Effector memory CD8-positive, alpha-beta T cell (primary cell): ENCODE measurements around the gene POLR2C.
A peak's percentile ranks its signal among the peaks of the same experiment; 100 is the strongest.

Source experiments
- ATAC-seq: fragments of 150-1000 bp; cut with Tn5 transposase; replicated peaks from 2 replicates; pipeline ENCODE4 v1.10.0; 2021; ENCODE audit warnings: mild to moderate bottlenecking, moderate library complexity
- DNase-seq, 3 experiments: peaks; one replicate each; pipeline ENCODE4 v3.0.0; 2021
- H3K27ac Mint-ChIP-seq, 2 donors: one replicate each; pipeline ENCODE4 v1.8.0; 2022; ENCODE audit warnings: mild to moderate bottlenecking in 2 of 2, mixed read lengths in 2 of 2, moderate library complexity in 2 of 2
- H3K27me3 Mint-ChIP-seq, 2 donors: one replicate each; pipeline ENCODE4 v1.8.0; 2022; ENCODE audit warnings: mixed read lengths in 2 of 2
- H3K36me3 Mint-ChIP-seq: one replicate; pipeline ENCODE4 v1.8.0; 2022; ENCODE audit warnings: mild to moderate bottlenecking, moderate library complexity, mixed read lengths; ENCODE audit not compliant: insufficient read depth
- H3K4me1 Mint-ChIP-seq, 2 donors: one replicate each; pipeline ENCODE4 v1.8.0; 2022; ENCODE audit warnings: low read depth in 2 of 2, mixed read lengths in 2 of 2
- H3K4me3 Mint-ChIP-seq, 2 donors: one replicate each; pipeline ENCODE4 v1.8.0; 2022; ENCODE audit warnings: mild to moderate bottlenecking in 2 of 2, mixed read lengths in 2 of 2, moderate library complexity in 2 of 2
- H3K9me3 Mint-ChIP-seq, 2 donors: one replicate each; pipeline ENCODE4 v1.8.0; 2022; ENCODE audit warnings: mixed read lengths in 2 of 2

The POLR2C gene

GRCh38 chr16:57507136-57508034, 44.9 kb downstream of the POLR2C start:
- no peak for DNase-seq
- H3K9me3 Mint-ChIP-seq = no peaks in the 10 kb centered on the region
- peaks cover 7 to 15% of the 10 kb centered on the region in 2 donors for H3K27me3 Mint-ChIP-seq
- no peaks in the 10 kb centered on the region for H3K4me1 Mint-ChIP-seq
- H3K27ac Mint-ChIP-seq = no peak overlapping the region
- H3K4me3 Mint-ChIP-seq = no peak overlapping the region
- ATAC-seq = no peak
- peaks cover under 1% of the 10 kb centered on the region for H3K36me3 Mint-ChIP-seq

DNA sequence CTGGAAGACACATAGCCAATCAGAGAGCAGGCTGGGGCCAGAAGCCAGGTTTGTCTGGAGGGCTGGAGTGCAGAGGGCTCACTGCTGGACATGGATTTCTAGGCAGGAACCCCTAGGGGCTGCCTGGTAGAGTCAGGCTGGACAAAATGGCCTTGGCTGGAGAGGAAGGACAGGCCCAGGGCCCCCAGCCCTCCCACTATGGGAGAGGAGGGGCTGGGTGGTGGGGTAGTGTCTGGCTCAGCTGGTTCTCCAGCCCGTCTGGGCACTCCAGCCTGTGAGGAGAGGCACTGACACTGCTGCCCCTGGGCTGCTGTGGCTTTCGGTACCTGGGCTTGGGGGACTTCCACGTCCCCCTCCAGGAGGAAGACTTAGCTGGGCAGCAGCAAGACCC, 45.6 kb downstream of the POLR2C start:
- peaks cover 7 to 15% of the 10 kb centered on the region in 2 donors for H3K27me3 Mint-ChIP-seq
- no peak overlapping the region for H3K27ac Mint-ChIP-seq
- no peak for DNase-seq
- no peak for ATAC-seq
- H3K4me3 Mint-ChIP-seq = no peak overlapping the region
- H3K36me3 Mint-ChIP-seq = peaks cover 7% of the 10 kb centered on the region
- no peaks in the 10 kb centered on the region for H3K4me1 Mint-ChIP-seq
- H3K9me3 Mint-ChIP-seq = no peaks in the 10 kb centered on the region

GRCh38 chr16:57509231-57509923, 46.9 kb downstream of the POLR2C start:
- Mint-ChIP-seq H3K27ac (no peak overlapping the region), H3K4me1 (no peaks in the 10 kb centered on the region), H3K4me3 (no peak overlapping the region), H3K27me3 (peaks cover 7 to 15% of the 10 kb centered on the region in 2 donors), H3K9me3 (no peaks in the 10 kb centered on the region), H3K36me3 (peaks cover 8% of the 10 kb centered on the region)
- DNase-seq (no peak), ATAC-seq (no peak)

DNA sequence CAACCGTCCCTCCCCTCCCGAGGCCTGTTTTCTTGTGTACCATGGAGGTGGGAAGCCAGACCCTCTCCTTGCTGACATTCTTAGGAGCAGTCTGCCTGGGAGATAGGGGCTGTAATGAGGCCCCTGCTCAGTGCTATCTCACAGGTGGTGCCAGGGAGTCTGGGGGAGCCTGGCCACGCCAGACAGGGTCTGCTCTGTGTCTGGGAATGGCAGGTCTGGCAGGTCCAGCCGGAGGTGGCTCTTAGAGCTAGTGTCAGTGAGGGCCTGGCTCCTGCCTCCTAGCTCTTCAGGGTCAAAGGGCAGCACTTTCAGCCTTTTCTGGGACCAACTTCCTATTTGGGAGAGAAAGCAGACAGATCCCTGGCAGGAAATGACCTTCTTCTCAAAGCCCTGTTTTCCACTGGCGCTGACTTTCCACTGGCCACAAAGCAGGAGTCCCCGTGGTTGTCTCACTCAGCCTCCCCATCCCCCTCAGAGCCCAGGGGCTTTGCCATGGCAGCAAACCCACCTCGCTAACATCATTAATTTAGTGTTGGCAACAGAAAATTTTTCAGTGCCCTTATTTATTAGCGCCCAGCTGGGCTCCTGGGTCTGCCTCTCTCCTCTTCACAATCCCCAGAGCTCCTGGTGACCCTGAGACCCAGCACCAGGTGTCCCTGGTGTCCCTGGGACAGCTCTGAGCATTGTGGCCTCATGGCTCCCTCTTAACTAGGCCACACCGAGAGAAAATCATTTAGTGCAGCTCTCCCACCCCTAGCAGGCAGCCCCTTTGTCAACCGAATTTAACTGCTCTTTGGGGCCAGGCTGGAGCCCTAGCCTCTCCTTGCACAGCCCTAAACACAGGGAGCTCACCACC, 47.8 kb downstream of the POLR2C start:
- no peaks in the 10 kb centered on the region for H3K9me3 Mint-ChIP-seq
- DNase-seq = no peak
- peaks cover 11% of the 10 kb centered on the region for H3K36me3 Mint-ChIP-seq
- H3K4me3 Mint-ChIP-seq = no peak overlapping the region
- H3K27me3 Mint-ChIP-seq = peaks cover 7 to 15% of the 10 kb centered on the region in 2 donors
- H3K4me1 Mint-ChIP-seq = no peaks in the 10 kb centered on the region
- H3K27ac Mint-ChIP-seq = no peak overlapping the region
- no peak for ATAC-seq

DNA sequence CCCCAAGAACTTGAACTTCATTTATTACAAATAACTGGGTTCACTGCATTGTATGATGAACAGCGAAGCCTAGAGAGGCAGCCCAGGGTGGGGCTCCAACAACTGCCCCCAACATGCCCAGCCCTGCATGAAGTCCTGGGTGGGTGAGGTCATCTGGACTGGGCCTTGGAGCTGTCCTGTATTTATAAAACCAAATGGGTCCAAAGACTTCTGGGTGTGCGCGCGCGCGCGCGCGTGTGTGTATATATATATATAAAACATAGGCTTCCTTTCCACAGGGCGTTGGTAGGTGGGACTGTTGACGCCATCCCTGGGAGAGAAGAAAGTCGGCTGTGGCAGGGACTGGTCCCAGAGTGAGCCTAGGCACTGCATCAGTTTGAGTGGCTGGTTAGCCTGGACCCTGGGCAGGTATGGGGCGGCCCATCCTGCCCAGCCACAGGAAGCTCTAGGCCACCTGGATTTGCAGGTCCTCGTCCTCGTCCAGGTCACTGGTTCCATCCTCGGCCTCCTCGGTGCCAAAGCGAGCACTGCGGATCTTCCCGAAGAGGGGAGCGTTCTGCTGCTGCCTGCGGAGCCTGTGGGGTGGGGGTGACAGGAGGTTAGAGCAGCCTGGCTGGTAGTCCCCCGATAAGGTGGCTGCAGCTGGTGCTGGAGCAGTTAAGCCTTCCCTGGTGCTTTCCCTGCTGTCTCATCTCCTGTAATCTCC, 50.0 kb downstream of the POLR2C start:
- Mint-ChIP-seq H3K4me1 (no peaks in the 10 kb centered on the region), H3K4me3 (no peak overlapping the region), H3K27ac (no peak overlapping the region), H3K36me3 (peaks cover 11% of the 10 kb centered on the region), H3K27me3 (peaks cover 0 to under 1% of the 10 kb centered on the region in 2 donors), H3K9me3 (no peaks in the 10 kb centered on the region)
- DNase-seq (no peak), ATAC-seq (no peak)

DNA sequence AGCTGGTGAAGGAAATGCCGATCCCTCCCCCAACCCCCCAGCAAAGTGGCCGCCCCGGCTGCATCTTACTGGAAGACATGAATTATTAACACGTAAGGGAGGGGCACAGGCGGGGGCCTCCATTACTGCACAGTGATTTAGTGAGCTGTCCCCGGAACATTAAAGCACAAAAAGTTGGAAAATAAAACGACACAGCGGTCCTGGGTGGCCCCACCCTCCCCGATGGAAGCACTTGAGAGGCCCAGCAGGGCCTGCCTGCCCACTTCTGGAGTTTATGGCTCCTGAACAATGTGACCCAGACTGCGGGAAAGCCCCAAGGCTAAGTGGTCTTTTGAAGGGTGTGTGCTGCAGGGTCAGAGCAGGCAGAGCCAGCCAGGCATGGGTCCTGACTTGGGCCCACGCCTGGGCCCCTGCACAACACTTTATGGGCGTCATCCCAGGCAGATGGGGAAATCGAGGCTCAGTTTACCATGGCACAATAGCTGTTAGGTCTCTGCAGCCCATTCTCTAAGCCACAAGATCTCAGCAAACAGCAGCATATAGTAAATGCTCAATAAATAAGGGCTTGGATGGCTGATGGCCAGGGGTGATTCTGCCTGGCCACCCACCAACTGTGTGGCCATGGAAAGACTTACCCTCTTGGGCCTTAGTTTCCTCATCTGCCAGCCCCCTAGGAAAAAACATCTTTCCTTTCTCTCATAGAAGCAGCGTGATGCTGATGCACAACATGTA, 51.1 kb downstream of the POLR2C start:
- no peak overlapping the region for H3K4me3 Mint-ChIP-seq
- peaks cover 11% of the 10 kb centered on the region for H3K36me3 Mint-ChIP-seq
- no peak overlapping the region for H3K27ac Mint-ChIP-seq
- DNase-seq = no peak
- no peak for ATAC-seq
- no peaks in the 10 kb centered on the region for H3K4me1 Mint-ChIP-seq
- H3K9me3 Mint-ChIP-seq = no peaks in the 10 kb centered on the region
- H3K27me3 Mint-ChIP-seq = no peaks in the 10 kb centered on the region

DNA sequence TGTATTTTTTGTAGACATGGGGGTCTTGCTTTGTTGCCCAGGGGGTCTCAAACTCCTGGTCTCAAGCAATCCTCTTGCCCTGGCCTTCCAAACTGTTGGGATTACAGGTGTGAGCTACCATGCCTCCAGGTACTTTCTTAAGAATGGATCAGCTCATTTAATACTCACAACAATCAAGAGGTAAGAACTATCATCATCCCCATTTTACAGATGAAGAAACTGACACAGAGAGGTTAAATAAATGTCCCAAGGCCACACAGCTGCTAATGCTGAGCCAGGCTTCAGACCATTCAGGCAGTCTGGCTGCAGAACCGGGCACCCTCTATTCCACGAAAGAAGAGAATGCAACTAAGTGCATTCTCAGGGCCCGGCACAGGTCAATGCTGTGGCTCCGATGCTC, 51.9 kb downstream of the POLR2C start:
- no peak overlapping the region for H3K27ac Mint-ChIP-seq
- H3K4me1 Mint-ChIP-seq = peaks cover 0 to 4% of the 10 kb centered on the region in 2 donors
- no peaks in the 10 kb centered on the region for H3K9me3 Mint-ChIP-seq
- peaks cover 15% of the 10 kb centered on the region for H3K36me3 Mint-ChIP-seq
- no peak for DNase-seq
- no peak overlapping the region for H3K4me3 Mint-ChIP-seq
- H3K27me3 Mint-ChIP-seq = no peaks in the 10 kb centered on the region
- no peak for ATAC-seq

DNA sequence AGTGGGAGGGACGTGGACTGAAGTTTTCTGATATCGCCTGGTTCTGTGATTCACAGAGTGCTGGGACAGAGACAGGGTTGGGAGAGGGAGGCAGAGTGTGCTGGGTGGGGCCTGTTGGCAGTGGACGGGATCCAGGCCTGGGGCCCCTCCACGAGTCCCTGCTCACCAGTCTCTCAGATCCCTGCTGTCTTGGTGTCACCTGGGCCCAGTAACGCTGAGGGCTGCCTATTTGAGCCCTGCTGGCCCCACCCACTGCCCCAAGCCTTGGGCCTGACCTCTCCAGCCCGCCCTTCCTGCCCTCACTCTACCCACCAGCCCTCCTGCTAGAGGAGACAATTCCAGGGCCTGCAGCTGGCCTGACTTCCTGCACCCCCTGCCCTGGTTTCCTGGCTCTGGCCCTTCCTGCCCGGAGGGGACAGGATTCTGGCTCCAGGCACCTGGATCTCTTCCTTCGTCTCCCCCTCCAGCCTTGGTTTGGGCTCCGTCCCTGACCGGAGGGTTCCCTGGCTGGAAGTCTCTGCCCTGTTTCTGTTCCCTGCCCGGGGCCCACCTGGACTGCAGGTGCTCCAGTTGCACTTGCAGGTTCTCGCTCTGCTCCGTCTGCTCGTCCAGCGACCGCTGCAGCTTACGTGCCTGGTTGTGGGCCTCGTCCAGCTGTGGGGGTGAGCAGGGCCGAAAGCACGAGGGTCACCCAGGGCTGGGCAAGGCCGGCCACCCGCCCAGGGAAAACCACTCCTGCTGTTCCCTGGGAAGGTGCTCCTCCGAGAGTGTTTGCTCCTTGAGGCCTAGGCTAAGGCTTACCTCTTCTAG, 52.5 kb downstream of the POLR2C start:
- peaks cover 17% of the 10 kb centered on the region for H3K36me3 Mint-ChIP-seq
- no peaks in the 10 kb centered on the region for H3K27me3 Mint-ChIP-seq
- H3K4me3 Mint-ChIP-seq = no peak overlapping the region
- H3K9me3 Mint-ChIP-seq = no peaks in the 10 kb centered on the region
- DNase-seq (no peak), ATAC-seq (no peak)
- peak overlapping the region in 1 of 2 donors; percentile 63 for H3K27ac Mint-ChIP-seq
- H3K4me1 Mint-ChIP-seq = peaks cover 3 to 5% of the 10 kb centered on the region in 2 donors

GRCh38 chr16:57516176-57516725, 53.8 kb downstream of the POLR2C start:
- H3K36me3 Mint-ChIP-seq = peaks cover 17% of the 10 kb centered on the region
- no peak for DNase-seq
- no peaks in the 10 kb centered on the region for H3K9me3 Mint-ChIP-seq
- H3K27me3 Mint-ChIP-seq = no peaks in the 10 kb centered on the region
- H3K4me1 Mint-ChIP-seq = peaks cover 8% of the 10 kb centered on the region in 2 donors
- H3K27ac Mint-ChIP-seq = peak overlapping the region in 1 of 2 donors; percentile 68
- ATAC-seq = no peak
- no peak overlapping the region for H3K4me3 Mint-ChIP-seq

DNA sequence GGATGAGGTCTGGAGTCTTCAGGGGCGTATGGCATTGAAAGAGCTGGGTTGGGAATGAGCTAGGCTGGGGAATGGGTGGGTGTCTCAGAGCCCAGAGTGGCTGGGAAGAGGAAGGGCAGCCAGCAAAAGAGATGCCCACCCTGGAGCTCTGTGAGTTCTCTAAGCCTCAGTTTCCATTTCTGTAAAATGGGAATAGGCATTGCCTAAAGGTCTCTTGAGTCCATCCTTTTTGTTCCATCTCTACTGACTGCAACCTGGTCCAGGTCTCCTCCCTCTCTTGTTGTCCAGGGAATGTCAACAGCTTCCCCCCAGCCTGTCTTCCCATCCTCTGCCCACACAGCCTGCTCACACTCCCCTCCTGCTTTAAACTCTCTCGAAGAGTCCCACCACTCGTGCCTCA, 54.3 kb downstream of the POLR2C start:
- no peak for ATAC-seq
- Mint-ChIP-seq H3K9me3 (no peaks in the 10 kb centered on the region), H3K36me3 (peaks cover 17% of the 10 kb centered on the region), H3K4me1 (peaks cover 8% of the 10 kb centered on the region in 2 donors), H3K4me3 (no peak overlapping the region), H3K27ac (peak overlapping the region; percentile 10 to 68), H3K27me3 (no peaks in the 10 kb centered on the region)
- no peak for DNase-seq

DNA sequence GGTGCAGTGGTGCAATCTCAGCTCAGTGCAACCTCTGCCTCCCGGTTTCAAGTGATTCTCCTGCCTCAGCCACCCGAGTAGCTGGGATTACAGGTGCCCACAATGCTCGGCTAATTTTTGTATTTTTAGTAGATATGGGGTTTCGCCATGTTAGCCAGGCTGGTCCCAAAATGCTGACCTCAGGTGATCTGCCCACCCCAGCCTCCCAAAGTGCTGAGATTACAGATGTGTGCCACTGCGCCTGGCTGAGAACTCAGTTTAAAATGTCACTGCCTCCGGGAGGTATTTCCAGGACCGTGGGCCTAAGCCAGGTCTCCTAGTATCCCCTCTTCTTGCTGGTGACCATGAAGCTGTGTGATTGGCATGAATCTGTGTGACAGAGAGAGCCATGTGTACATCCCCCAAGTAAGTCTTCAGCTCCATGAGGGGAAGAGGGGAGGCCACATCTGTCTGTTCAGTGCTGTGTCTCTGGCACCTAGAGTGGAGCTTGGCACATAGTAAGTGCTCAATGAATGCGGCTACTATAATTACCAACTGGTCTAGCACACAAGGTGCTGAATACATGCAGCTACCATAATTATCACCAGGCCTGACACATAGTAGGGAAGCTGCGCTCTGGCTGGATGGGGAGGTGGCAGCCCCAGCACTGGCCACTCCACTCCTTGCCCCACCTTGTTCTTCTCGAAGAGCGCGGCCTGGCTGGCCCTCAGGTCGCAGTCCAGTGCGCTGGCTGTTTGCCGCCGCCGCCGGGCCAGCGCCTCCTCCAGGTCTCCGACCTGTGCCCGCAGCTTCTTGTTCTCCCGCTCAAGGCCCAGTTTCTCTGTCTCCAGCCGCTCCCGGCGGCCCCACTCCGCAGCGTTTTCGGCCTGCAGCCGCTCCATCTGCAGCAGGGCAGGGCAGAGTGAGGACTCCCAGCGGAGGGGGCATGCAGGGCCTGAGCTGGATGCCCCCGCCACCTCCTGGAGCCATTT, 55.2 kb downstream of the POLR2C start:
- Mint-ChIP-seq H3K27me3 (no peaks in the 10 kb centered on the region), H3K4me1 (peaks cover 8 to 10% of the 10 kb centered on the region in 2 donors), H3K27ac (peak overlapping the region in 1 of 2 donors; percentile 68), H3K4me3 (no peak overlapping the region), H3K36me3 (peaks cover 14% of the 10 kb centered on the region), H3K9me3 (no peaks in the 10 kb centered on the region)
- ATAC-seq (no peak), DNase-seq (no peak)
